ENCODE data around the gene MMAB.
"Not testable (repeated sequence)": the region's sequence is repeated elsewhere in the genome, so short reads cannot be mapped to it uniquely, and the experiment has no call there.

Gene MMAB

GRCh38 chr12:109604132-109604585 lies 30.9 kb upstream of the MMAB start:
- DNase-seq (ENCODE audit: low read depth in 2 of 3, low spot score in 2 of 3): no peak

DNA sequence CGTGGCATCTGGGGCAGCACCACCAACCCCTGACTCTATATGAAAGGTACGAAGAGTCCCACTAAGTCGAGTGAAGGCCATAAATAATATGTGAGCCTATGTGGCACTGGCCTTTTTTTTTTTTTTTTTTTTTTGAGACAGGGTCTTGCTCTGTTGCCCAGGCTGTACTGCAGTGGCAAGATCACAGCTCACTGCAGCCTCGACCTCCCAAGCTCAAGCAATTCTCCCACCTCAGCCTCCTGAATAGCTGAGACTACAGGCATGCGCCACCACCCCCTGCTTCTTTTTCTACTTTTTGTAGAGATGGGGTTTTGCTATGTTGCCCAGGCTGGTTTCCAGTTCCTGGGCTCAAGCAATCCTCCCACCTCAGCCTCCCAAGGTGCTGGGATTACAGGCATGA lies 28.8 kb upstream of the MMAB start:
- not testable (repeated sequence) for DNase-seq (ENCODE audit: low read depth in 2 of 3, low spot score in 2 of 3)

DNA sequence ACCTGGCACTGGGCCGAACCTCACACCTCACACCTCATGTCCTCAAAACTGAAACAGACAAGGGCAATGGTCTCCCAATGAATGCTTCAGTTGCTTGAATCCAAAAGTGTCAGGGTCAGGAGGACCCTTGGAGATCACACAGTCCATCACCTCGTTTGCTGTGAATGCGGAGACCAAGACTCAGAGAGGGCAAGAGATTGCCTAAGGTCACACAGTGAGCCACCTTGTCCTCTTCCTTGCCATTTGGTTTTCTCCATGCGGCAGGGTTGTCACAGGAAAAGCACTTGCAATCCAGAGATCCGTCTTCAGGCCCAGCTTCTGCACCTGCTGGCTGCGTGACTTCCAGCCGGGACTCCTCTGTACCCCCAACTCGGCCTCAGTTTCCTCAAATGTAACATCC lies 28.3 kb upstream of the MMAB start:
- DNase-seq (ENCODE audit: low read depth in 2 of 3, low spot score in 2 of 3): no peak

DNA sequence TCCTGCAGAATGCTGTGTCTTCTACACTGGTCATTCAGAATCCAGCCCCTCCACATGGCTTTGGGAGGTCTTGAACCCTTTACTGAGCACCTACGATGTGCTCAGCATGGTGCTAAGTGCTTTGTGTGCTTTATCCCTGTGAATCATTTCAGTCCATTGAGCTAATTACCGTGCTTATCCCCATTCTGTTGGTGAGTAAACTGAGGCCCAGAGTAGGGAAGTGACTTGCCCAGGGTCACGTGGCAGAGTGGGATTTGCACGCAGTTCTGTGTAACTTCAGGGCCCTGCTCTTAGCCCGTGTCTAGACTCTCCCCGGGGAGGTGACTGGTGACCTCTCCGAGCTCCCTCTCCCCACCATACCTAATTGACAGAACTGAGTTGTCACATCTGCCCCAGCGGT lies 27.7 kb upstream of the MMAB start:
- no peak for DNase-seq (ENCODE audit: low read depth in 2 of 3, low spot score in 2 of 3)

DNA sequence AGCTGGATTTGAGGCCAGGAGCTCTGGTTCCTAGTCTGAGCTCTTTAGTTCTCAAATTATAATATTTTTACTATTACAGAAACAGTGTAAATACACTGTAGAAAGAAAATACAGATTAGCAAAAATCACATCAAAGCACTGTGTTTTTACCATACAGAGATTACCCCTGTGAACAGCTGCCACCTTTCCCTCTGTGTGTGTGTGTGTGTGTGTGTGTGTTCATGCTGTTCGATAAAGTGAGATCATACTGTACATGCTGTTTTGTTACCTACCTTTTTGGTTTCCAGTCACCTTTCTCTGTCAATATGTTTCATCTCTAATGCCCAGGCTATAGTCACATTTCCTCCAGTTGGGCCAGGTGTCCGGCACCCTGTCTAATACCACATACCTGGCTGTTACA lies 27.2 kb upstream of the MMAB start:
- DNase-seq (ENCODE audit: low read depth in 2 of 3, low spot score in 2 of 3): no peak

- DNase-seq (ENCODE audit: low read depth in 2 of 3, low spot score in 2 of 3): no peak
Observed at GRCh38 chr12:109599087-109599486, 25.8 kb upstream of the MMAB start.

DNA sequence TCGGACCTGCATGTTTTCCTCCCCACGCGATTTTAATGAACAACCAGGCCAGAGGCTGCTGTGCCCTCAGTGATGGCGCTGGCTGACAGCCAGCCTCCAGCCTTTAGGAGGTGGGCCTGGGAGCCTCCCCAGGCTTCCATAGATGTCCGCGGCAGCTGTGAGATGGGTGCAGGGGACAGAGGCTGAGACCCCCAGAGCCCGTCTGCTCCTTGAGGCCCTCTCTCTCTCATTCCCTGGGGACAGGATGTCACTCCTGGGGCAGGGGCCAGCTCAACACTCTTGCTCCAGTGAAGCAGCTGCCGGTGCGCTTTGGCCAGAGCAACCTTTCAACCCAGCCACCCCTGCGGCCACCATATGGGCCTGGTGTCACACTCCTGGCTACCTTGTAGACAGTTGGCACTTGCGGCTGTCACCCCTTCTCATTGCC lies 25.1 kb upstream of the MMAB start:
- no peak for DNase-seq (ENCODE audit: low read depth in 2 of 3, low spot score in 2 of 3)

DNA sequence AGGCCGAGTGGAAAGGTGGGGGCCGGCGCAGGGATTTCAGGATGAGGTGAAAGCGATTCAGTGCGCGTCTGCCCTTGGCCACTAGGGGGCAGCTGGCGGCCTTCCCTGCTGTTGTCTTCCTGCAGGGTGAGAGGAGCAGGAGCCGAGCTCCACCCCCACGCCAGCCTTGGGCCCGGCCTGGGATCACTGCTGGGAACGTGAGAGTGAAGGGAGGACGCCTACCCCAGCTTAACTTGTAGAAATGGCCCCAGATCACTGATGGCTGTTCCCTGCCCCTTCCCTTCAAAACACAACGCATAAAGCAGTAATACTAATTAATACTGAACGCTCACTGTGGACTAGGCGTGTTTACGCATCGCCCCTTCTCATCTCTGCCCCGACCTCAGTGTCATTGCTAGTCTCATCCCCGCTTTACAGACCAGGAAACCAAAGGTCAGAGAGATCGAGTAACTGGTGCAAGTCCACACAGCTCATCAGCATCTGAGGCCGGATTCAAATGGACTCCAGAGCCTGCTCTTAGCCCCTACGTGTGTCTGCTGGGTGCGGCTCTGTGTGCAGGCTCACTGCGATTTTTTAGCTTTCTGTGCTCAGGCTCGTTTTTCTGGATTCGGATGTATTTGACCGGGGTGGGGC lies 24.6 kb upstream of the MMAB start:
- peak; percentile 32 to 45 (median 40) for DNase-seq (ENCODE audit: low read depth in 2 of 3, low spot score in 2 of 3)

- no peak for DNase-seq (ENCODE audit: low read depth in 2 of 3, low spot score in 2 of 3)
Observed at GRCh38 chr12:109597414-109597794, 24.1 kb upstream of the MMAB start.

GRCh38 chr12:109596418-109597244 lies 23.3 kb upstream of the MMAB start:
- DNase-seq (ENCODE audit: low read depth in 2 of 3, low spot score in 2 of 3): no peak

DNA sequence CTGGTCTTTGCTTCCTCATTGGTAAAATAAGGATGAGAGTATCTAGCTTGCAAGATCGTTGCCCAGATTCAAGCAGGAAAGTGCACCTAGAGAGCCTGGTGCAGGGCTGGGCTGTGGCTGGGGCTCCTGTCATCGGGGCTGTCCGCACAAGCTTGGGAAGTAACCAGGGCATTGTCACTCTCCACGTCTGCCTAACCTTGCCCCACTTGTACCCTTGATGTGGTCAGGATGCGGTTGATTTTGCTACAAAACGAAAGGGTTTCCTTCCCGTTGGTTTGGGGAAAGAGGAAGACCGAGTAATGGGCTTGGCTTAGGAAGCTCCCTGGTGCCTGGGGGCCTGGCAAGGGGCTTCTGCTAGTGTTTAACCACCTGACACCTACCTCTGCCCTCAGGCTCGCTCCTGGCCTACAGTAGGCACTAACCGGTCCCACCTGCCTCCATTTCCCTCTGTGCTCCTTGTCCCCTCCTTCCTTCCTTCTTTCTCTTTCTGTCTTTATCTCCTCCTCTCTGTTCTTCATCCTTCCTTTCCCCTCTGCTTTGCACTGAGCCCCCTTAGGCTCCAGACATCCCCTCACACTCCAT lies 22.1 kb upstream of the MMAB start:
- DNase-seq (ENCODE audit: low read depth in 2 of 3, low spot score in 2 of 3): peak in 1 of 3 experiments; percentile 10

GRCh38 chr12:109594556-109595317 lies 21.4 kb upstream of the MMAB start:
- no peak for DNase-seq (ENCODE audit: low read depth in 2 of 3, low spot score in 2 of 3)

GRCh38 chr12:109592905-109593272 lies 19.6 kb upstream of the MMAB start:
- DNase-seq (ENCODE audit: low read depth in 2 of 3, low spot score in 2 of 3): no peak

DNA sequence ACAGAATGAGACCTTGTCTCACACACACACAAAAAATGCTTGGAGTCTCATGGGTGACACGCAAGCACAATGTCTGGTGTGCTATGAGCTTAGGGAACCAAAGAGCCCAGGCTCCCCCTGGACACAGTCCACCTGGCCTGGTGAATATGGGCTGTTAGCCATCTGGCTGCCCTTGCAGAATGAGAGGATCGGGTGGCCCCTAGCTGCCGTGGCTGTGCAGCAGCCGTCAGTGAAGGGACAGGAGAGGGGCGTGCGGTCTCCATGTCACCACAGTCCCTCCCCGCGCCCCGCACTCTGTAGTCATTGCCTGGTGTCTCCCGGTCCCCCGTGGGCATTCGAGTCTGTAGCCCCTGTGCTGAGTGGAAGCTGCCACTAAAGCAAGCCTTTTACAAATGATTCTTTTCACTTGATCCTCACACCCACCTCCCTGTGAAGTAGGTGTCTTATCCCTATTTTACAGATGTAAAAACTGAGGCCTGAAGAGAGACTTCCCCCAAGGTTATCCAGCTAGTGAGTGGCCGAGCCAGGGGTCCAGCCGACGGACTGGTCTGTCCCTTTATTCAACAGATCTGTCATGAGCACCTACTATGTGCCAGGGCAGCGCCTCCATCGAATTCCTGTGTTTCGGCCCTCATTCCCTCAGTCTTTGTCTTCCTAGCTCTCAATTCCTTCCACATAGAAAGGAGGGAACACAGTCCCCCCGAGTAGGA lies 19.0 kb upstream of the MMAB start:
- DNase-seq (ENCODE audit: low read depth in 2 of 3, low spot score in 2 of 3): no peak

DNA sequence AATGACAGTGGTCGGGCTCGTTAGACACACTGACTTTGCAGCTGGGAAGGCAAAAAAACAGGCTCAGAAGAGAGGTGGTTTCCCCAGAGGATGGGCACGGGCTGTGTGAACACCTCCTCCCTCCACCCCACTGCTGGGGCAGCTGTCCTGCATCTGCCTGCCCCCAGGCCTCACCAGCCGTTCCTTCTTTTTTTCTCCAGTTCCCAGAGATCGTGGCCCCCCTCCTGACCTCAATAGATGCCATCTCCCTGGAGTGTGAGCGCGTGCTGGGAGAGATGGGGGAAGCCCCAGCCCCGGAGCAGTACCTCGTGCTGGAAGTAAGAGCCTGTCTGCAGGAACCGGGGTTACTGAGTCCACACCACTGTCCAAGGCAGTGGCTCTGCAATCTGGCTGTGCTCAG lies 17.7 kb upstream of the MMAB start:
- no peak for DNase-seq (ENCODE audit: low read depth in 2 of 3, low spot score in 2 of 3)

- DNase-seq (ENCODE audit: low read depth in 2 of 3, low spot score in 2 of 3): no peak
Observed at GRCh38 chr12:109590566-109590965, 17.3 kb upstream of the MMAB start.

- no peak for DNase-seq (ENCODE audit: low read depth in 2 of 3, low spot score in 2 of 3)
Observed at GRCh38 chr12:109589691-109590245, 16.5 kb upstream of the MMAB start.

DNA sequence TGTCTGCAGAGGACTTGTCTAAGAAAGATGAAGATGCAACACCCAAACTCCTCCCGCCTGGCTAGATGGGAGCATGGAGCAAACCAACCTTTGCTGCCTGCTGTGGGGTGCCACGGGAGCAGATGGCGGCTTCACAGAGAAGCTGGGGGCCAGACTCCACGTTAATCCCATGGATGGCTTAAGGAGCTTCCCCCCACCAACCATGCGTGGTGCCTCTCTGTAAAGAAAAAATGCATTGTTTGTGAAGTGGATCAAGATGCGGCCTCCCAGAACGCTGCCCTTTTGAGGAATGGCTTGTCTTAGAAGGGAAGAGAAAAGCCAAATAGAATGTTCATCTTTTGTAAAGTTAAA lies 15.9 kb upstream of the MMAB start:
- no peak for DNase-seq (ENCODE audit: low read depth in 2 of 3, low spot score in 2 of 3)

GRCh38 chr12:109588461-109589239 lies 15.3 kb upstream of the MMAB start:
- no peak for DNase-seq (ENCODE audit: low read depth in 2 of 3, low spot score in 2 of 3)

- no peak for DNase-seq (ENCODE audit: low read depth in 2 of 3, low spot score in 2 of 3)
Observed at GRCh38 chr12:109587921-109588320, 14.6 kb upstream of the MMAB start.

Data from activated CD8-positive, alpha-beta memory T cell treated with anti-CD3 and anti-CD28 coated beads for 48 hours (primary cell).